Measurements from ENCODE around the gene TMEM30A.

The TMEM30A gene

DNA sequence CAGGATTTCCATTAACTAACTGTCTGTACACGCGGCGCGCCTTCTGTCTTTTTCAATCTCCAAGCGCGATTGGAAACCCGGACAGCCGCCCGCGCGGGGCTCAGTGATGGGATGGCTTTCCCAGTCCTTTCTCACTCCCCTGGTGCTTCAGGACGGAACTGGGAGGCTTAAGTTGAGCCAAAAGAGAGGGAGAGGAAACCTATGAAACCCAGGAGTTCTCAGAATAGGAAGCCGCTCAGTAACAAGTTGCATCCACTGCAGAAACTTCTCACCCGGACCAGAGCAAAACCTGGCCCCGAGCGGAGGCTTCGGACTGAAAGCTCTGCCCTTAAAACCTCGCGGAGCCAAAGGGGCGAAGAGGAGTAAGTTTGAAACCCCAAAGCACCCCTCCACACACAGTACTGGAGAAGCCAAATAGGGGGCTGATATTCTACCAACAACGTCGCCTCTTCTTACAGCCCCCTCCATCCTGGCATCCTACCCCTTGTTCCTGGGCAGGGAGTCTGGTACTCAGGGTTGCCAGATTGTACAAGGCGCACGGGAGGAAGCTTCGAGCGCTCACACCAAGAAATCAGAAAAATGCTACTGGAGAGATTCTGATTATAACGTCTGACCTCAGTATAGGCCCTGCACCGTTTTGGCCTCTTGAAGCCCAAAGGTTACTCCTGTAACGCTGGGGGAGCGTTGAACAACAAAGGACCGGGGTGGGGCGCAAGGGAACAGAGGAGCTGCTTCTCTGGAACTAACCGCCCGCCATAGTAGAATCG, 77.8 kb downstream of the TMEM30A start:
- H3K9me3 ChIP-seq (ENCODE audit: severe bottlenecking): no peaks in the 10 kb centered on the region
- no peak overlapping the region for H3K27ac ChIP-seq
- TF ChIP-seq, protein P1, sequence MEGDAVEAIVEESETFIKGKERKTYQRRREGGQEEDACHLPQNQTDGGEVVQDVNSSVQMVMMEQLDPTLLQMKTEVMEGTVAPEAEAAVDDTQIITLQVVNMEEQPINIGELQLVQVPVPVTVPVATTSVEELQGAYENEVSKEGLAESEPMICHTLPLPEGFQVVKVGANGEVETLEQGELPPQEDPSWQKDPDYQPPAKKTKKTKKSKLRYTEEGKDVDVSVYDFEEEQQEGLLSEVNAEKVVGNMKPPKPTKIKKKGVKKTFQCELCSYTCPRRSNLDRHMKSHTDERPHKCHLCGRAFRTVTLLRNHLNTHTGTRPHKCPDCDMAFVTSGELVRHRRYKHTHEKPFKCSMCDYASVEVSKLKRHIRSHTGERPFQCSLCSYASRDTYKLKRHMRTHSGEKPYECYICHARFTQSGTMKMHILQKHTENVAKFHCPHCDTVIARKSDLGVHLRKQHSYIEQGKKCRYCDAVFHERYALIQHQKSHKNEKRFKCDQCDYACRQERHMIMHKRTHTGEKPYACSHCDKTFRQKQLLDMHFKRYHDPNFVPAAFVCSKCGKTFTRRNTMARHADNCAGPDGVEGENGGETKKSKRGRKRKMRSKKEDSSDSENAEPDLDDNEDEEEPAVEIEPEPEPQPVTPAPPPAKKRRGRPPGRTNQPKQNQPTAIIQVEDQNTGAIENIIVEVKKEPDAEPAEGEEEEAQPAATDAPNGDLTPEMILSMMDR (IDR thresholded peaks at IDR 0.05; ENCODE audit: low read depth, low read length): no peak
- H3K4me3 ChIP-seq (ENCODE audit: low read depth, low read length): peak overlapping the region; percentile 19; the same call in 1 of the 2 replicates
- peak; percentile 16 for DNase-seq
- peaks cover 95% of the 10 kb centered on the region for H3K27me3 ChIP-seq (ENCODE audit: insufficient read depth, low read depth, severe bottlenecking)
- no peaks in the 10 kb centered on the region for H3K36me3 ChIP-seq

DNA sequence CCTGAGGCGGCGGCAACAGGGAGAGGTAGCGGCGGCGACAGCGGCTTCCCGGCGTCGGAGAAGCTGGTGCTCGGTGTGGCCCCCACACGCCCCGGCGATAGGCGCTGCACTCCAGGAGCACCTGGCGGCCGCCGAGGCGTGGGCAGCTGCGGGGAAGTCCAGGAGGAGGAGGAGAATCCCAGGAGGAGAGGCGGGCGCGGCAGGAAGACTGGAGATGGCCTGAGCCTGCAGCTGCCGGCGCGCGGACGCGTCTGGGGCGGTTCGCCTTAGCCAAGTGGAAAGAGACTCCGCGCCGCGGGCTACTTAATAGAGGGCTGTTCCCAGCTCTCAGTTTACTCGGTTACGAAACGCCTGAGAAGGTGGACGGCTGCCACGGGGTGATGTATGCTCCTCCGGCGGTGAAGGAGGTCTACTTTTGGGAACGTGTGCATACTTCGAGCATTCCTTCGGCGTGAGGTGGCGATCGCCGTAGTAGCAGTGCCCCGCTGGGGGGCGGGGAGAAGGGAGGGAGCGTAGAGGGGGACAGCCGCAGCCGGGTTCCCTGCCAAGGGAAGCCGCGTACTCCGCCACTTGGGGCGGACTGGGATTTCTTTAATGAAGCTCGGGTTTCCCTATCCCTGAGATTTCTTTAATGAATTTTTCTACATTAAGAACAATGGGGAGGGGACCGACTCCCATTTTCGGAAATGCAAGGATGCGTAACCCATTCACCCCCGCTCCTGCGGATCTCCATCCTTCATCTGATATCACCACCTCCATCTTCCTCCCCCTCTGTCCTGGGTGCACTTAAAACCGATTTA, 78.6 kb downstream of the TMEM30A start, which contains the start of gene COL12A1:
COL12A1 (minus strand) TSS at position 278 of the 800 bp plus-strand sequence. CDS start 3,261 bp downstream, outside the sequence.
- H3K27me3 ChIP-seq (ENCODE audit: insufficient read depth, low read depth, severe bottlenecking): peaks cover 99% of the 10 kb centered on the region
- H3K27ac ChIP-seq: no peak within 1 kb of the TSS
- DNase-seq: peak; percentile 60
- H3K36me3 ChIP-seq: no peaks in the 10 kb centered on the region
- peak within 1 kb of the TSS; percentile 19 for H3K4me3 ChIP-seq (ENCODE audit: low read depth, low read length)
- TF ChIP-seq, protein P1 (IDR thresholded peaks at IDR 0.05; ENCODE audit: low read depth, low read length): no peak
- no peaks in the 10 kb centered on the region for H3K9me3 ChIP-seq (ENCODE audit: severe bottlenecking)

- DNase-seq: no peak
- H3K27me3 ChIP-seq (ENCODE audit: insufficient read depth, low read depth, severe bottlenecking): peaks cover 99% of the 10 kb centered on the region
- H3K36me3 ChIP-seq: no peaks in the 10 kb centered on the region
- H3K4me3 ChIP-seq (ENCODE audit: low read depth, low read length): peak overlapping the region; percentile 19
- no peak overlapping the region for H3K27ac ChIP-seq
- TF ChIP-seq, protein P1 (IDR thresholded peaks at IDR 0.05; ENCODE audit: low read depth, low read length): no peak
- H3K9me3 ChIP-seq (ENCODE audit: severe bottlenecking): no peaks in the 10 kb centered on the region
Measured at GRCh38 chr6:75204959-75205775, 79.4 kb downstream of the TMEM30A start.

GRCh38 chr6:75204217-75204958, 80.2 kb downstream of the TMEM30A start:
- no peak overlapping the region for H3K4me3 ChIP-seq (ENCODE audit: low read depth, low read length)
- peak; percentile 54 for DNase-seq

More at GRCh38 chr6:75204217-75204958, 80.2 kb downstream of the TMEM30A start:
- TF ChIP-seq, protein P1 (IDR thresholded peaks at IDR 0.05; ENCODE audit: low read depth, low read length): peak; percentile 72
- Histone ChIP-seq H3K9me3 (ENCODE audit: severe bottlenecking) (no peaks in the 10 kb centered on the region), H3K27ac (no peak overlapping the region), H3K36me3 (no peaks in the 10 kb centered on the region), H3K27me3 (ENCODE audit: insufficient read depth, low read depth, severe bottlenecking) (peaks cover 95% of the 10 kb centered on the region)
